Kidney (tissue), 14 donors: ENCODE data around the gene NXPH2. TPM values are rescaled to one million over a fixed set of nuclear protein-coding genes. Genes with fewer than 3 reads are reported as not detected.

Experiments
- DNase-seq, 5 donors: peaks; one replicate each; pipeline ENCODE4 v3.0.0-alpha.2; 2013 to 2020
- FAIRE-seq: peaks from 2 replicates; lab custom pipeline; 2012; peaks lifted over from hg19 to GRCh38; lab: Jason Lieb, UNC
- H3K27ac ChIP-seq, 2 donors: one replicate each; pipeline ENCODE4 v1.7.0; 2013; ENCODE audit warnings: low read depth in 2 of 2, low read length in 2 of 2, inconsistent platforms in 1 of 2
- H3K27me3 ChIP-seq: one replicate; pipeline ENCODE4 v1.7.1; 2013; ENCODE audit warnings: low read length, inconsistent platforms; ENCODE audit not compliant: control insufficient read depth, insufficient read depth
- H3K36me3 ChIP-seq, 3 donors: one replicate each; pipeline versions ENCODE4 v1.7.0 to v1.7.1; 2013; ENCODE audit warnings: low read length in 3 of 3, control low read depth in 1 of 3, inconsistent platforms in 1 of 3; ENCODE audit not compliant: insufficient read depth in 3 of 3, control insufficient read depth in 2 of 3
- H3K4me1 ChIP-seq, 3 donors: one replicate each; pipeline versions ENCODE4 v1.7.0 to v1.7.1; 2013; ENCODE audit warnings: low read length in 3 of 3, inconsistent platforms in 1 of 3, low read depth in 1 of 3; ENCODE audit not compliant: control insufficient read depth in 2 of 3, insufficient read depth in 2 of 3
- H3K4me3 ChIP-seq, 3 donors: one replicate each; pipeline versions ENCODE4 v1.7.0 to v1.8.1; 2013; ENCODE audit warnings: low read length in 3 of 3, control low read depth in 1 of 3, inconsistent platforms in 1 of 3
- H3K9ac ChIP-seq, 3 donors: one replicate each; pipeline versions ENCODE4 v1.7.0 to v1.7.1; 2013; ENCODE audit warnings: low read length in 3 of 3, control low read depth in 1 of 3, inconsistent platforms in 1 of 3
- H3K9me3 ChIP-seq, 3 donors: one replicate each; pipeline versions ENCODE4 v1.7.0 to v1.7.1; 2013; ENCODE audit warnings: low read length in 3 of 3, control low read depth in 1 of 3, inconsistent platforms in 1 of 3; ENCODE audit not compliant: control insufficient read depth in 2 of 3, insufficient read depth in 1 of 3
- intact Hi-C: fragments of 100-400 bp; cut with DNase I; formaldehyde crosslinking; loops from one replicate; pipeline ENCODE4 v1.11.1; 2022
- polyA plus RNA-seq: library from polyadenylated mRNA; stranded (reverse); fragments of 350-450 nt; fragmentation: Illumina TruSeq; extraction: RNeasy Lipid Tissue Mini Kit (QIAGEN cat#74804); gene quantifications from one replicate; pipeline ENCODE4 v1.2.3, GENCODE V29; 2014; ENCODE audit warnings: low read depth, low replicate concordance; ENCODE audit not compliant: insufficient read depth
- total RNA-seq: library from RNA; stranded (reverse); fragmentation: NEBNext Ultra II Directional; extraction: Animal tissue kit (Norgen Biotek cat#: 25700); gene quantifications from one replicate; pipeline ENCODE4 v1.2.1, GENCODE V29; 2021
- TF ChIP-seq, protein P1 (sequence below): IDR thresholded peaks from 3 replicates; pipeline ENCODE4 v1.5.1; 2012; ENCODE audit warnings: mild to moderate bottlenecking, moderate library complexity, borderline replicate concordance; ENCODE audit not compliant: insufficient read depth; ENCODE audit errors: extremely low read depth
- donor health status: control.
- donor health status: control.
- donor health status: control.
- donor health status: control.
- donor health status: control.
- donor health status: DM: yes; HTN: yes; CAD: no.
- donor health status: Normal renal cell carcinoma (clear cell type).

The NXPH2 gene
- total and polyA plus RNA-seq, 2 donors from 2014 or later = 0.57 to 2.2 TPM

DNA sequence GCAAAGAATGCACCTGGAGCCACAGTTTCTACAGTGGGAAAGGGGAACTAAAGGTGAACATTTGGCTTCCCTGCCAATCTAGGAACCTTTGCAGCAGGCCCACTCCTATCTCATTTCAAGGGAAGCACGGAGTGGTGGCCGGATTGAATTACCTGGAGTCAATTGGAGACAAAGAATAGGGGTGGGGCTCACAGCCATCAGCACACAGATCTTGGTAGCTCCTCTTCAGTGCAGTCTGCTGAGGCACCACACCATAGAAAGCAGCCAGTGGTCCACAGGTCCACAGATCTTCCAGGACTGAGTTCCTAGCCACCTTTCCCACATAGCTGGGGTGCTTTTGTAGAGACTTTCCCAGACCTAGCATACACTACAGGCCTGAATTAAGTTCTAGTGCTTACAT, 43.5 kb upstream of the NXPH2 start:
- no peaks in the 10 kb centered on the region for H3K27me3 ChIP-seq
- intact Hi-C loops = loop anchor here (10.0 kb wide), 1 partner anchor 919 kb away; no protein-coding TSS in a partner anchor
- H3K9me3 ChIP-seq = no peaks in the 10 kb centered on the region
- FAIRE-seq (no peak), DNase-seq (peak in 3 of 5 donors; percentile 10 to 21 (median 13))
- TF ChIP-seq, protein P1, sequence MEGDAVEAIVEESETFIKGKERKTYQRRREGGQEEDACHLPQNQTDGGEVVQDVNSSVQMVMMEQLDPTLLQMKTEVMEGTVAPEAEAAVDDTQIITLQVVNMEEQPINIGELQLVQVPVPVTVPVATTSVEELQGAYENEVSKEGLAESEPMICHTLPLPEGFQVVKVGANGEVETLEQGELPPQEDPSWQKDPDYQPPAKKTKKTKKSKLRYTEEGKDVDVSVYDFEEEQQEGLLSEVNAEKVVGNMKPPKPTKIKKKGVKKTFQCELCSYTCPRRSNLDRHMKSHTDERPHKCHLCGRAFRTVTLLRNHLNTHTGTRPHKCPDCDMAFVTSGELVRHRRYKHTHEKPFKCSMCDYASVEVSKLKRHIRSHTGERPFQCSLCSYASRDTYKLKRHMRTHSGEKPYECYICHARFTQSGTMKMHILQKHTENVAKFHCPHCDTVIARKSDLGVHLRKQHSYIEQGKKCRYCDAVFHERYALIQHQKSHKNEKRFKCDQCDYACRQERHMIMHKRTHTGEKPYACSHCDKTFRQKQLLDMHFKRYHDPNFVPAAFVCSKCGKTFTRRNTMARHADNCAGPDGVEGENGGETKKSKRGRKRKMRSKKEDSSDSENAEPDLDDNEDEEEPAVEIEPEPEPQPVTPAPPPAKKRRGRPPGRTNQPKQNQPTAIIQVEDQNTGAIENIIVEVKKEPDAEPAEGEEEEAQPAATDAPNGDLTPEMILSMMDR = no peak
- H3K4me3 ChIP-seq = no peak overlapping the region
- H3K27ac ChIP-seq = no peak overlapping the region
- no peaks in the 10 kb centered on the region for H3K4me1 ChIP-seq
- no peaks in the 10 kb centered on the region for H3K36me3 ChIP-seq
- no peak overlapping the region for H3K9ac ChIP-seq

DNA sequence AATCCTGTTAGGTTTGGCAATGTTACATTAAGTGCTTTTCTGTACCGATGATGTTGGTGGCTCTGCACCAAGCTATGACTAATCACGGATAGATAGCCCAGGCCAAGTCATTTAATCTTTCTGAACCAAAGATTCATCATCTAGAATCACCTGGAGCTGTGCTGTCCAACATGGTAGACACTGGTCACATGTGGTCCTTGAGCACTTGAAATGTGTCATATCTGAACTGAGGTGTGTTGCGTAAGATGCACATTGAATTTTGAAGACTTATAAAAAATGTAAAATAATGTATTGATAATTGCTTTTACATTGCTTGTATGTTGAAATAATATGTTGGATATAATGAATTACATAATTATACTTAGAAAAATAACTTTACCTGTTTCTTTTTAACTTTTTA, 39.8 kb upstream of the NXPH2 start:
- Histone ChIP-seq H3K36me3 (no peaks in the 10 kb centered on the region), H3K27ac (no peak overlapping the region), H3K4me3 (no peak overlapping the region), H3K9ac (no peak overlapping the region), H3K27me3 (no peaks in the 10 kb centered on the region), H3K9me3 (no peaks in the 10 kb centered on the region), H3K4me1 (no peaks in the 10 kb centered on the region)
- TF ChIP-seq, protein P1 = no peak
- intact Hi-C loops = loop anchor here (10.0 kb wide), 1 partner anchor 915 kb away; no protein-coding TSS in a partner anchor
- FAIRE-seq (no peak), DNase-seq (no peak)

- Histone ChIP-seq H3K9ac (no peak overlapping the region), H3K4me1 (no peaks in the 10 kb centered on the region), H3K4me3 (no peak overlapping the region), H3K27ac (no peak overlapping the region), H3K9me3 (no peaks in the 10 kb centered on the region), H3K27me3 (no peaks in the 10 kb centered on the region), H3K36me3 (no peaks in the 10 kb centered on the region)
- FAIRE-seq = no peak
- intact Hi-C loops = no loop called here
- TF ChIP-seq, protein P1 = no peak
- peak in 1 of 5 donors; percentile 5 for DNase-seq
Observed at GRCh38 chr2:138818556-138818955, 38.4 kb upstream of the NXPH2 start.
